Endothelial cell of umbilical vein (primary cell): ENCODE results near the gene ASPSCR1. TPM values are rescaled to one million over a fixed set of nuclear protein-coding genes. Genes with fewer than 3 reads are reported as not detected.

Source experiments
- Bru-seq: library from RNA; stranded (reverse); fragments of 400-500 nt; gene quantifications from one replicate; lab custom pipeline; 2021; lab: Mats Ljungman, UMichigan
- BruChase-seq, 2 experiments: library from RNA; stranded (reverse); fragments of 400-500 nt; gene quantifications; one replicate each; lab custom pipeline; 2021; lab: Mats Ljungman, UMichigan
- BruUV-seq: library from RNA; stranded (reverse); fragments of 400-500 nt; replicated peaks from 2 replicates; lab custom pipeline; 2021; lab: Mats Ljungman, UMichigan
- CTCF ChIA-PET: fragments of 300-600, 350-600 bp; sonication (Branson Sonifier 250); formaldehyde crosslinking; loops from one replicate; lab custom pipeline; 2021; ENCODE audit warnings: antibody characterized with exemption, inconsistent platforms; lab: Charles Lee
- POLR2A ChIA-PET: fragments of 300-600, 350-600 bp; sonication (Branson Sonifier 250); formaldehyde crosslinking; loops from one replicate; lab custom pipeline; 2021; ENCODE audit warnings: antibody characterized with exemption, inconsistent platforms; lab: Charles Lee
- DNase-seq: peaks from one replicate; pipeline ENCODE4 v3.0.0-alpha.2; 2011; ENCODE audit warnings: low read depth, low spot score
- FAIRE-seq: peaks from 2 replicates; lab custom pipeline; 2011; peaks lifted over from hg19 to GRCh38; lab: Jason Lieb, UNC
- H2AFZ ChIP-seq: 2 replicates; pipeline ENCODE4 v1.6.0; 2012; ENCODE audit warnings: low read depth, low read length, control low read depth, inconsistent platforms
- H3K27ac ChIP-seq: 2 replicates; pipeline ENCODE4 v1.5.1; 2011; ENCODE audit warnings: low read depth, mild to moderate bottlenecking, control low read depth, low read length, moderate library complexity; ENCODE audit not compliant: insufficient read depth
- H3K27me3 ChIP-seq, 2 experiments: 2 replicates each; pipeline versions ENCODE4 v1.6.0 to v1.6.1; 2011; ENCODE audit warnings: low read length in 2 of 2, mixed read lengths in 1 of 2; ENCODE audit not compliant: control insufficient read depth in 2 of 2, insufficient read depth in 2 of 2
- H3K36me3 ChIP-seq, 2 experiments: 2 replicates in 1 of 2; 3 replicates in 1 of 2; pipeline ENCODE4 v1.5.1; 2011; ENCODE audit warnings: low read length in 2 of 2, mild to moderate bottlenecking in 1 of 2, moderate library complexity in 1 of 2; ENCODE audit not compliant: control insufficient read depth in 2 of 2, insufficient read depth in 2 of 2; ENCODE audit errors: extremely low read depth in 1 of 2
- H3K4me1 ChIP-seq: 3 replicates; pipeline ENCODE4 v1.5.1; 2011; ENCODE audit warnings: mild to moderate bottlenecking, low read length; ENCODE audit not compliant: control insufficient read depth, insufficient read depth; ENCODE audit errors: extremely low read depth
- H3K4me2 ChIP-seq: 2 replicates; pipeline ENCODE4 v1.6.1; 2011; ENCODE audit warnings: low read length, control low read depth, mixed read lengths; ENCODE audit not compliant: insufficient read depth
- H3K4me3 ChIP-seq, 3 experiments: fragments of 200-600 bp in 1 of 3; sonication (generic), shearing (Covaris generic) in 1 of 3; replicated peaks in 1 of 3; 2 replicates each; pipeline ENCODE4 v1.5.1; 2011 to 2016; ENCODE audit warnings: control low read depth in 3 of 3, low read length in 3 of 3, mild to moderate bottlenecking in 2 of 3, inconsistent platforms in 1 of 3, low read depth in 1 of 3, moderate library complexity in 1 of 3; ENCODE audit not compliant: insufficient read depth in 1 of 3
- H3K79me2 ChIP-seq: 2 replicates; pipeline ENCODE4 v1.6.0; 2012; ENCODE audit warnings: low read length, inconsistent platforms; ENCODE audit not compliant: control insufficient read depth, insufficient read depth
- H3K9ac ChIP-seq: replicated peaks from 2 replicates; pipeline ENCODE3; 2011; ENCODE audit warnings: low read length, control low read depth; ENCODE audit not compliant: insufficient read depth; ENCODE audit errors: extremely low read depth
- H3K9me1 ChIP-seq: replicated peaks from 3 replicates; pipeline ENCODE4 v1.6.0; 2011; ENCODE audit warnings: mild to moderate bottlenecking, low read length; ENCODE audit not compliant: control insufficient read depth, insufficient read depth; ENCODE audit errors: extremely low read depth
- H3K9me3 ChIP-seq: replicated peaks from 2 replicates; pipeline ENCODE4 v1.5.1; 2012; ENCODE audit warnings: low read length, inconsistent platforms; ENCODE audit not compliant: control insufficient read depth, insufficient read depth
- H4K20me1 ChIP-seq: replicated peaks from 2 replicates; pipeline ENCODE3; 2011; ENCODE audit warnings: mild to moderate bottlenecking, low read length; ENCODE audit not compliant: control insufficient read depth, insufficient read depth; ENCODE audit errors: extremely low read depth
- FOS ChIP-seq: IDR thresholded peaks from 2 replicates; pipeline ENCODE4 v1.6.1; 2011; ENCODE audit warnings: mild to moderate bottlenecking, low read length, moderate library complexity, borderline replicate concordance; ENCODE audit not compliant: insufficient read depth
- GATA2 ChIP-seq: IDR thresholded peaks from 2 replicates; pipeline ENCODE4 v1.7.0; 2011; ENCODE audit warnings: low read depth, mild to moderate bottlenecking, moderate library complexity, mixed read lengths, low read length; ENCODE audit not compliant: insufficient read length, insufficient read depth
- MAX ChIP-seq: IDR thresholded peaks from 2 replicates; pipeline ENCODE4 v1.6.1; 2011; ENCODE audit not compliant: insufficient read depth, insufficient read length
- MYC ChIP-seq: IDR thresholded peaks from one replicate; pipeline ENCODE4 v1.6.1; 2011; ENCODE audit warnings: mild to moderate bottlenecking, low read depth, low read length
- POLR2A ChIP-seq: IDR thresholded peaks from 2 replicates; pipeline ENCODE4 v1.6.1; 2012; ENCODE audit warnings: low read depth, mild to moderate bottlenecking, control low read depth, low read length
- POLR2AphosphoS5 ChIP-seq: IDR thresholded peaks from 2 replicates; pipeline ENCODE4 v1.6.1; 2012; ENCODE audit warnings: low read depth, mild to moderate bottlenecking, control low read depth, low read length, moderate library complexity; ENCODE audit not compliant: insufficient read depth
- dilution Hi-C: fragments of 300-500 bp; cut with MboI; formaldehyde crosslinking; loops from one replicate; pipeline ENCODE4 v1.15.0; 2019; ENCODE audit warnings: low sequenced_read_pairs; ENCODE audit not compliant: extremely low pct_ligation_motif_present
- intact Hi-C: fragments of 100-400 bp; cut with micrococcal nuclease; formaldehyde crosslinking; loops from one replicate; pipeline ENCODE4 v1.10.0; 2022
- long read RNA-seq: library from polyadenylated mRNA; stranded (forward); transcript quantifications from one replicate; pipeline ENCODE4 v2.0.0, GENCODE V29; 2021
- polyA minus RNA-seq, 3 experiments: library from RNA; depleted of rRNA, polyadenylated mRNA; stranded (reverse); fragments of >200 nt; gene quantifications; 1 replicate in 1 of 3; 2 replicates in 2 of 3; pipeline ENCODE4 v1.2.3, GENCODE V29; 2011
- polyA plus RNA-seq, 4 experiments: library from polyadenylated mRNA; depleted of rRNA in 3 of 4; stranded (reverse) in 3 of 4; unstranded in 1 of 4; fragments of >200 nt; gene quantifications; 2 replicates each; pipeline versions ENCODE4 v1.2.1 to v1.2.3, GENCODE V29; 2011 to 2012; ENCODE audit warnings: missing spikeins in 1 of 4
- total RNA-seq: library from RNA; stranded (reverse); gene quantifications from 2 replicates; pipeline ENCODE4 v1.2.3, GENCODE V29; 2021

ASPSCR1 gene
- total RNA-seq: 30.9 and 36.5 TPM in 2 replicates
- 24.8 and 30.4 TPM in 2 replicates for polyA plus RNA-seq
- polyA plus RNA-seq (2011; cell fraction: cytosol; rRNA removed): 12.2 and 20.1 TPM in 2 replicates
- polyA plus RNA-seq (2011; cell fraction: nucleus; rRNA removed): 47.4 and 58.5 TPM in 2 replicates
- 14.4 and 18.6 TPM in 2 replicates for polyA plus RNA-seq (2012)
- polyA minus RNA-seq: 12.6 and 20.8 TPM in 2 replicates
- polyA minus RNA-seq (2011; cell fraction: cytosol; rRNA and poly(A)+ RNA removed): 29.3 TPM
- polyA minus RNA-seq (2011; cell fraction: nucleus; rRNA and poly(A)+ RNA removed): 20.8 and 34.2 TPM in 2 replicates
- percentile 47 among the genes with signal in this experiment for Bru-seq, nascent RNA
- BruChase-seq, experiment 1, labeled RNA remaining after a 6-hour chase: percentile 54 among the genes with signal in this experiment
- BruChase-seq, experiment 2, labeled RNA remaining after a 2-hour chase: percentile 54 among the genes with signal in this experiment
- long read RNA-seq, transcript ASPSCR1-211 (5 exons, 720 nt): minor isoform, 8 of 129 reads
- long read RNA-seq, transcript ASPSCR1-202 (16 exons, 1,843 nt): major isoform, 63 of 129 reads
- long read RNA-seq, partial matches to known transcripts: 20 of 129 reads
- long read RNA-seq, other reads (novel, unspliced or antisense): 36 of 129 reads

- peak within 1 kb of the TSS; percentile 92 for H3K9ac ChIP-seq
- no TSS peak for BruUV-seq
- H3K79me2 ChIP-seq: no peaks in the 10 kb centered on the region
- no peaks in the 10 kb centered on the region for H3K9me3 ChIP-seq
- FAIRE-seq (peak; percentile 87), DNase-seq (peak; percentile 87)
- H3K27me3 ChIP-seq: no peaks in the 10 kb centered on the region
- no peak for TF ChIP-seq GATA2
- TF ChIP-seq POLR2AphosphoS5: peak; percentile 84
- TF ChIP-seq POLR2A: peak; percentile 92
- TF ChIP-seq MAX: peak; percentile 86
- no peak for TF ChIP-seq FOS
- TF ChIP-seq MYC: peak; percentile 78
- no peaks in the 10 kb centered on the region for H3K36me3 ChIP-seq
- no peaks in the 10 kb centered on the region for H4K20me1 ChIP-seq
- H3K27ac ChIP-seq: peak within 1 kb of the TSS; percentile 90
- peak within 1 kb of the TSS; percentile 62 for H3K4me2 ChIP-seq
- H3K9me1 ChIP-seq: no peaks in the 10 kb centered on the region
- dilution Hi-C loops (no loop called here), intact Hi-C loops (loop anchor here (5.0 kb wide), 3 partner anchors 40 to 120 kb away; partner anchors contain the start of genes CENPX, FASN, LRRC45 and PYCR1)
- H3K4me3 ChIP-seq: peak within 1 kb of the TSS; percentile 56 to 80 (median 61)
- peak within 1 kb of the TSS; percentile 72 for H2AFZ ChIP-seq
- H3K4me1 ChIP-seq: peaks cover 5% of the 10 kb centered on the region
- POLR2A ChIA-PET: no interaction called here
- CTCF ChIA-PET: interaction anchor here (4.1 kb wide), 1 partner anchor 17 kb away, joined by 18 read pairs; the partner anchor contains the start of gene NOTUM
These were observed at the start of gene ASPSCR1 for GRCh38 chr17:81977211-81977808. ASPSCR1 (plus strand) TSS chr17:81977629; CDS start chr17:81977647, 18 bp downstream.
